Activated CD8-positive, alpha-beta memory T cell treated with anti-CD3 and anti-CD28 coated beads for 36 hours (primary cell): ENCODE measurements around the gene UFSP1. TPM values are rescaled to one million over a fixed set of nuclear protein-coding genes. Genes with fewer than 3 reads are reported as not detected.
"Not testable (repeated sequence)": the region's sequence is repeated elsewhere in the genome, so short reads cannot be mapped to it uniquely, and the experiment has no call there.

Experiments used
- CTCF ChIA-PET: fragments of 350-600 bp; sonication (Branson Sonifier 250); formaldehyde crosslinking; loops from one replicate; lab custom pipeline; 2021; ENCODE audit warnings: antibody characterized with exemption; lab: Charles Lee
- POLR2A ChIA-PET: fragments of 350-600 bp; sonication (Branson Sonifier 250); formaldehyde crosslinking; loops from one replicate; lab custom pipeline; 2021; ENCODE audit warnings: antibody characterized with exemption; lab: Charles Lee
- total RNA-seq, 2 experiments: library from RNA; stranded (reverse); gene quantifications; one replicate each; pipeline ENCODE4 v1.2.3, GENCODE V29; 2021

Gene UFSP1
- total RNA-seq, 2 experiments from 2014 or later: 3.0 to 4.8 TPM

DNA sequence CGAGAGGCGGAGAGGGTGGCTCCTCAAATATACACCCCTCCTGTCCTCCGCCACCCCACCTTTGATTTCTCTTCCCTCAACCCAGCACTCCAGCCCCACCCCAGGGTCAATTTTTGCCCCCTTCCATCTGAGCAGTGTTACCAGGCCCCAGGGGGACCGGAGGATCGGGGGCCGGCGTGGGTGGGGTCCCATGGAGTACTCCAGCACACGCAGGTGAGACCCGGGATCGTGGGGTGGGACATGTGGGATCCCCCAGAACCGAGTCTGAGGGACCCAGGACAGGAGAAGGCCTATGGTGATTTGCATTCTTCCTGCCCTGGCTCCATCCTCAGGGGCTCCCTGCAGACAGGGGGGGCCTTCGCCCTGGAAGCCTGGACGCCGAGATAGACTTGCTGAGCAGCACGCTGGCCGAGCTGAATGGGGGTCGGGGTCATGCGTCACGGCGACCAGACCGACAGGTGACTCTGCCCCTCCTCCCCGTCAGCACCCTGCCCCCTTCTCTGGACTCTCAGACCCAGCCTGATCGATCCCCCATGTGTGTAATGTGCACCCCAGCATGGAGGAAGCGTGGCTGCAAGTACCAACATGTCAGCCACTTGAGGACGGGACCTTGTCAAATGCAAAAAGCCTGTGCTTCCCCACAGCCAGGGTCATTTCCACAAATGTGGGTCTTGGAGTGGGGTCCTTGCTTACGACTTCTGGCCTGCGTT, 21.6 kb downstream of the UFSP1 start:
- POLR2A ChIA-PET: no interaction called here

DNA sequence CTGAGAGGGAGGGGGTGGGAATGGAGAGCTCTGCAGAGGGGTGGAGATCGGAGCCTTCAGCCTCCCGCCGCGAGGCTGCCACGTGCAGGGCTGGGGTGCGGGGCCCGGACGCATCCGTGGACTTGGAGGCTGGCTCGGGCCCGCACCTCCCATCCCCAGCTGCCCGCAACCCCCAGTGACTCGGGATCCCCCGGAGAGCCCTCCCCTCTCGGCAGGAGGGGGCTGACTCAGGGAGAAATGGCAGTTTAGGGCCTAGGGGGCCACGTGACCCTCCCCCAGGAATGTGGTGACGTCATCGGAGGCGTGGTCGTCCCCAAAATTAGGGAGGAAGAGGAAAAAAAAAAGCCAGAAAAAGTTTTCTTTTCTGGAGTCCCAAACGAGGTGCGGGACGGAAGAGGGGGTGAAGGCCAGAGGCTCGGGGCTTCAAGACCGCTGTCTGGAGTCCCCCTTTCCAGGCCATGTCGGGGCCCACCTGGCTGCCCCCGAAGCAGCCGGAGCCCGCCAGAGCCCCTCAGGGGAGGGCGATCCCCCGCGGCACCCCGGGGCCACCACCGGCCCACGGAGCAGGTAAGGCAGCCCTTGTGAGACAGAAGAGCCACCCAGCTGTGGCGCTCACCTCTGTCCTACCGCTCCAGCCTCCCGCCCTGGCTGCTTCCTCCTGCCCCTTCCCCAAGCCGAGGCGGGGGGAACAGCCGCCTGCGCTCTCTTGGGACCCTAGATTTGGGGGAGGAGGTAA, 22.3 kb downstream of the UFSP1 start, which contains the start of gene TRIP6:
TSS of gene TRIP6 (plus strand) at position 348 of the 736 bp plus-strand sequence. CDS start at position 459, 111 bp downstream.
- ChIA-PET POLR2A (interaction anchor here (0.6 to 1.1 kb wide), 3 partner anchors 8 to 452 kb away, joined by 3 to 8 read pairs (median 6); partner anchors contain the start of genes SLC12A9 and SRRT), CTCF (interaction anchor here (1.0 to 1.2 kb wide), 2 partner anchors 13 to 15 kb away, joined by 3 to 5 read pairs; partner anchors contain the start of gene SLC12A9)

More for the DNA sequence above, 21.6 kb downstream of the UFSP1 start:
- CTCF ChIA-PET: interaction anchor here (1.2 kb wide), 1 partner anchor 14 kb away, joined by 3 read pairs; no protein-coding TSS in a partner anchor

- ChIA-PET POLR2A (interaction anchor here (0.6 to 1.1 kb wide), 3 partner anchors 8 to 452 kb away, joined by 3 to 8 read pairs (median 6); partner anchors contain the start of genes SLC12A9 and SRRT), CTCF (interaction anchor here (1.0 to 1.2 kb wide), 2 partner anchors 13 to 14 kb away, joined by 3 to 5 read pairs; partner anchors contain the start of gene SLC12A9)
Measured at GRCh38 chr7:100866729-100867039, 22.8 kb downstream of the UFSP1 start.

GRCh38 chr7:100865938-100866728, 23.4 kb downstream of the UFSP1 start:
- CTCF ChIA-PET: interaction anchor here (1.0 kb wide), 1 partner anchor 14 kb away, joined by 5 read pairs; the partner anchor contains the start of gene SLC12A9
- POLR2A ChIA-PET: interaction anchor here (0.6 to 1.1 kb wide), 3 partner anchors 9 to 451 kb away, joined by 3 to 8 read pairs (median 6); partner anchors contain the start of genes SLC12A9 and SRRT

GRCh38 chr7:100865372-100865911, 24.1 kb downstream of the UFSP1 start:
- POLR2A ChIA-PET: no interaction called here

GRCh38 chr7:100864263-100864845, 25.2 kb downstream of the UFSP1 start:
- ChIA-PET CTCF (no interaction called here), POLR2A (no interaction called here)

More at GRCh38 chr7:100865372-100865911, 24.1 kb downstream of the UFSP1 start:
- CTCF ChIA-PET: no interaction called here

DNA sequence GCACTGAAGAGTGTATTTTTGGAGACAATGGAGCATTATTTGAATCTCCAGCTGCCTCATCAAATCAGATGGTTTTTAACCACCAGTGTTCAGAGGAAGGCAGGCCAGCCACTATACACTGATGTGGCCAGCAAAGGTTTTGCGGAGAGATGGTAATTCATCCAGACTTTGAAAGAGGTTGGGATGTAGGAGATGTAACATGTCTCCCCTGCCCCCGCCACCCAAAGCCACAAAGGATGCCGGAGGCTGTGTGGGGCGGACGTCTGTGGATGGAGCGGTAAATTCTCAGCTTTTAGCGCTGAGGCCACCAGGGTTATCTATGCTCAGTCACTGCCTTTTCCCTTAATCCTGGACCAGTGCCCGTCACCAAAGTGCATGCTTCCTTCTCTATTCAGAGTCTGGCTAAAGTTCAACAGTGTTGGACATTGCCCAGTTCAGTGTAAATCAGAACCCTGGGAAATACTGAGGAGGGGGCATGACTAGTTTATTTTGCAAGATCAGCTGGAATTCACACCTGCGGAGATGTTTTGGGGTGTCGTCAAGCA, 26.0 kb downstream of the UFSP1 start:
- ChIA-PET CTCF (no interaction called here), POLR2A (no interaction called here)

- CTCF ChIA-PET: interaction anchor here (1.2 kb wide), 1 partner anchor 9 kb away, joined by 3 read pairs; the partner anchor contains the start of gene SLC12A9
- POLR2A ChIA-PET: interaction anchor here (0.8 kb wide), 1 partner anchor 10 kb away, joined by 3 read pairs; the partner anchor contains the start of gene SLC12A9
Measured at GRCh38 chr7:100861616-100861985, 27.9 kb downstream of the UFSP1 start.

- POLR2A ChIA-PET: interaction anchor here (0.8 kb wide), 1 partner anchor 9 kb away, joined by 3 read pairs; the partner anchor contains the start of gene SLC12A9
- CTCF ChIA-PET: interaction anchor here (1.2 kb wide), 1 partner anchor 8 kb away, joined by 3 read pairs; the partner anchor contains the start of gene SLC12A9
Measured at GRCh38 chr7:100860702-100861615, 28.6 kb downstream of the UFSP1 start.

- CTCF ChIA-PET: no interaction called here
Measured at GRCh38 chr7:100859856-100860255, 29.7 kb downstream of the UFSP1 start.

GRCh38 chr7:100856871-100857282, 32.6 kb downstream of the UFSP1 start:
- POLR2A ChIA-PET: no interaction called here
- CTCF ChIA-PET: interaction anchor here (1.5 kb wide), 1 partner anchor 18 kb away, joined by 3 read pairs; the partner anchor contains the start of gene SRRT

More at GRCh38 chr7:100859856-100860255, 29.7 kb downstream of the UFSP1 start:
- POLR2A ChIA-PET: no interaction called here

- POLR2A ChIA-PET: no interaction called here
- CTCF ChIA-PET: no interaction called here
Measured at GRCh38 chr7:100855515-100855914, 34.0 kb downstream of the UFSP1 start.

- POLR2A ChIA-PET: not testable (repeated sequence)
- CTCF ChIA-PET: interaction anchor here (1.5 kb wide), 1 partner anchor 12 kb away, joined by 3 read pairs; the partner anchor contains the start of gene TRIP6
Measured at GRCh38 chr7:100854899-100855298, 34.6 kb downstream of the UFSP1 start.

DNA sequence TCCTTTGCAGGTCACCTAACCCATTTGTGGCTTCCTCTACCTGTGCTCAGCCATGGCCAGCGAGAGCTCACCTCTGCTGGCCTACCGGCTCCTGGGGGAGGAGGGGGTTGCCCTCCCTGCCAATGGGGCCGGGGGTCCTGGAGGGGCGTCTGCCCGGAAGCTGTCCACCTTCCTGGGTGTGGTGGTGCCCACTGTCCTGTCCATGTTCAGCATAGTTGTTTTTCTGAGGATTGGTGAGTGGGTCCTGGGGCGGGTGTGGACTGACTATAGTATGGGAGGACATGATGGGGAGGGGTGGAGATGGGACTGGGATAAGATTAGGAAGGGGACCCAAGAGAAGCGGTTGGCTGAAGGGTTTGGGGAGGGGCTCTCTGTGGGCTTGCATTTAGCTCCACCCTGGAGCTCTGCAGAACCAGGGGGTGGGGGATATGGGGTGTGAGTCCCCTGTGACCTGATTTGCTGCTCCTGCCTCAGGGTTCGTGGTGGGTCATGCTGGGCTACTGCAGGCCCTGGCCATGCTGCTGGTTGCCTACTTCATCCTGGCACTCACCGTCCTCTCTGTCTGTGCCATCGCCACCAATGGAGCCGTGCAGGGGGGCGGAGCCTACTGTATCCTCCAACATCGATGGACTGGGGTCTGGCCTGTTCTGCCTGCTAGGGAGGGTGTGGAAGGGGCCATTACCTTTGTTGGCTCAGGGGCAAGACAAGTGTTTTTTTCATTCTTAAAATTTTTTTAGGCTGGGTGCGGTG, 35.2 kb downstream of the UFSP1 start:
- CTCF ChIA-PET: interaction anchor here (0.6 to 1.5 kb wide), 4 partner anchors 13 to 1984 kb away, joined by 3 read pairs; partner anchors contain the start of gene TRIP6
- POLR2A ChIA-PET: interaction anchor here (2.7 kb wide), 1 partner anchor 21 kb away, joined by 17 read pairs; the partner anchor contains the start of gene SRRT

GRCh38 chr7:100852048-100852872, 37.3 kb downstream of the UFSP1 start, which contains the start of gene SLC12A9:
Gene SLC12A9, plus strand, starts transcription at chr7:100852713. Its CDS starts 1,485 bp downstream, at chr7:100854198.
- CTCF ChIA-PET: interaction anchor here (0.5 to 2.8 kb wide), 30 partner anchors 10 to 858 kb away, joined by 3 to 50 read pairs (median 4); partner anchors contain the start of genes EPHB4, POP7, SRRT and TRIP6
- POLR2A ChIA-PET: interaction anchor here (0.6 to 2.7 kb wide), 9 partner anchors 9 to 374 kb away, joined by 3 to 17 read pairs (median 4); partner anchors contain the start of genes POP7, SRRT, TRIP6 and UFSP1
